Measurements from ENCODE around the gene SLC4A3. TPM values are rescaled to one million over a fixed set of nuclear protein-coding genes. Genes with fewer than 3 reads are reported as not detected.

SLC4A3 gene
- polyA plus RNA-seq, 1 of the 3 experiments (the other 2 are of a cell fraction) = 12.3 TPM

- H3K27me3 ChIP-seq (ENCODE audit: insufficient read depth) = no peaks in the 10 kb centered on the region
- no peak overlapping the region for H2AFZ ChIP-seq (ENCODE audit: low read depth)
- 55% methylated on average over 4 of the region's 4 CpGs for WGBS (ENCODE audit: low lambda C conversion rate)
- peaks cover 0 to 4% of the 10 kb centered on the region in 2 experiments; a peak in 1 of 4 replicates for H3K4me1 ChIP-seq (ENCODE audit: control insufficient read depth in 1 of 2, insufficient read depth in 2 of 2, low read depth in 1 of 2, low read length in 1 of 2)
- H3K27ac ChIP-seq (ENCODE audit: low read depth in 2 of 2, low read length in 1 of 2) = no peak overlapping the region
- H3K9me3 ChIP-seq = no peaks in the 10 kb centered on the region
- H3K4me3 ChIP-seq (ENCODE audit: low read depth in 2 of 2, low read length in 1 of 2) = no peak overlapping the region
- CTCF ChIA-PET = interaction anchor here (1.0 to 1.1 kb wide), 2 partner anchors 8 to 81 kb away, joined by 3 to 4 read pairs; no protein-coding TSS in a partner anchor
- H3K9ac ChIP-seq = no peak overlapping the region
- H4K20me1 ChIP-seq (ENCODE audit: insufficient read depth) = no peaks in the 10 kb centered on the region
- TF ChIP-seq, protein P1, sequence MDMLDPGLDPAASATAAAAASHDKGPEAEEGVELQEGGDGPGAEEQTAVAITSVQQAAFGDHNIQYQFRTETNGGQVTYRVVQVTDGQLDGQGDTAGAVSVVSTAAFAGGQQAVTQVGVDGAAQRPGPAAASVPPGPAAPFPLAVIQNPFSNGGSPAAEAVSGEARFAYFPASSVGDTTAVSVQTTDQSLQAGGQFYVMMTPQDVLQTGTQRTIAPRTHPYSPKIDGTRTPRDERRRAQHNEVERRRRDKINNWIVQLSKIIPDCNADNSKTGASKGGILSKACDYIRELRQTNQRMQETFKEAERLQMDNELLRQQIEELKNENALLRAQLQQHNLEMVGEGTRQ (IDR thresholded peaks at IDR 0.05; ENCODE audit: borderline replicate concordance, low read depth, low read length) = no peak
- TF ChIP-seq, protein P2, sequence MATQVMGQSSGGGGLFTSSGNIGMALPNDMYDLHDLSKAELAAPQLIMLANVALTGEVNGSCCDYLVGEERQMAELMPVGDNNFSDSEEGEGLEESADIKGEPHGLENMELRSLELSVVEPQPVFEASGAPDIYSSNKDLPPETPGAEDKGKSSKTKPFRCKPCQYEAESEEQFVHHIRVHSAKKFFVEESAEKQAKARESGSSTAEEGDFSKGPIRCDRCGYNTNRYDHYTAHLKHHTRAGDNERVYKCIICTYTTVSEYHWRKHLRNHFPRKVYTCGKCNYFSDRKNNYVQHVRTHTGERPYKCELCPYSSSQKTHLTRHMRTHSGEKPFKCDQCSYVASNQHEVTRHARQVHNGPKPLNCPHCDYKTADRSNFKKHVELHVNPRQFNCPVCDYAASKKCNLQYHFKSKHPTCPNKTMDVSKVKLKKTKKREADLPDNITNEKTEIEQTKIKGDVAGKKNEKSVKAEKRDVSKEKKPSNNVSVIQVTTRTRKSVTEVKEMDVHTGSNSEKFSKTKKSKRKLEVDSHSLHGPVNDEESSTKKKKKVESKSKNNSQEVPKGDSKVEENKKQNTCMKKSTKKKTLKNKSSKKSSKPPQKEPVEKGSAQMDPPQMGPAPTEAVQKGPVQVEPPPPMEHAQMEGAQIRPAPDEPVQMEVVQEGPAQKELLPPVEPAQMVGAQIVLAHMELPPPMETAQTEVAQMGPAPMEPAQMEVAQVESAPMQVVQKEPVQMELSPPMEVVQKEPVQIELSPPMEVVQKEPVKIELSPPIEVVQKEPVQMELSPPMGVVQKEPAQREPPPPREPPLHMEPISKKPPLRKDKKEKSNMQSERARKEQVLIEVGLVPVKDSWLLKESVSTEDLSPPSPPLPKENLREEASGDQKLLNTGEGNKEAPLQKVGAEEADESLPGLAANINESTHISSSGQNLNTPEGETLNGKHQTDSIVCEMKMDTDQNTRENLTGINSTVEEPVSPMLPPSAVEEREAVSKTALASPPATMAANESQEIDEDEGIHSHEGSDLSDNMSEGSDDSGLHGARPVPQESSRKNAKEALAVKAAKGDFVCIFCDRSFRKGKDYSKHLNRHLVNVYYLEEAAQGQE (IDR thresholded peaks at IDR 0.05; ENCODE audit: low read depth, low read length) = no peak
- TF ChIP-seq FOSL2 (IDR thresholded peaks at IDR 0.05; ENCODE audit: borderline replicate concordance, low read depth) (no peak), IRF3 (IDR thresholded peaks at IDR 0.05; ENCODE audit: low read depth, low read length) (no peak), MAX (IDR thresholded peaks at IDR 0.05; ENCODE audit: low read depth) (no peak), MEF2A (IDR thresholded peaks at IDR 0.05; ENCODE audit: borderline replicate concordance, low read depth) (no peak), ELF1 (IDR thresholded peaks at IDR 0.05) (no peak), RAD21 (IDR thresholded peaks at IDR 0.05; ENCODE audit: low read length) (no peak), USF1 (IDR thresholded peaks at IDR 0.05; ENCODE audit: borderline replicate concordance, low read depth) (no peak), NRF1 (IDR thresholded peaks at IDR 0.05; ENCODE audit: low read depth, low read length) (no peak), SMC3 (IDR thresholded peaks at IDR 0.05; ENCODE audit: low read depth, low read length) (no peak), RFX5 (IDR thresholded peaks at IDR 0.05; ENCODE audit: low read length) (no peak), RXRA (IDR thresholded peaks at IDR 0.05; ENCODE audit: borderline replicate concordance, low read depth) (no peak)
- H3F3A ChIP-seq (replicated peaks; ENCODE audit: insufficient read depth) = no peaks in the 10 kb centered on the region
- H3K9me2 ChIP-seq = no peaks in the 10 kb centered on the region
- H3K79me2 ChIP-seq (ENCODE audit: insufficient read depth) = no peaks in the 10 kb centered on the region
- H3K4me2 ChIP-seq = no peak overlapping the region
- POLR2A ChIA-PET = no interaction called here
- H3K36me3 ChIP-seq (replicated peaks in 1 of 2; ENCODE audit: control insufficient read depth in 1 of 2, insufficient read depth in 2 of 2, low read length in 1 of 2) = no peaks in the 10 kb centered on the region
- DNase-seq = no peak
These were observed 5.5 kb upstream of the SLC4A3 start for GRCh38 chr2:219621935-219622334.
